ENCODE results near the gene DRAM2.
"Not testable (repeated sequence)": the region's sequence is repeated elsewhere in the genome, so short reads cannot be mapped to it uniquely, and the experiment has no call there.

Gene DRAM2

DNA sequence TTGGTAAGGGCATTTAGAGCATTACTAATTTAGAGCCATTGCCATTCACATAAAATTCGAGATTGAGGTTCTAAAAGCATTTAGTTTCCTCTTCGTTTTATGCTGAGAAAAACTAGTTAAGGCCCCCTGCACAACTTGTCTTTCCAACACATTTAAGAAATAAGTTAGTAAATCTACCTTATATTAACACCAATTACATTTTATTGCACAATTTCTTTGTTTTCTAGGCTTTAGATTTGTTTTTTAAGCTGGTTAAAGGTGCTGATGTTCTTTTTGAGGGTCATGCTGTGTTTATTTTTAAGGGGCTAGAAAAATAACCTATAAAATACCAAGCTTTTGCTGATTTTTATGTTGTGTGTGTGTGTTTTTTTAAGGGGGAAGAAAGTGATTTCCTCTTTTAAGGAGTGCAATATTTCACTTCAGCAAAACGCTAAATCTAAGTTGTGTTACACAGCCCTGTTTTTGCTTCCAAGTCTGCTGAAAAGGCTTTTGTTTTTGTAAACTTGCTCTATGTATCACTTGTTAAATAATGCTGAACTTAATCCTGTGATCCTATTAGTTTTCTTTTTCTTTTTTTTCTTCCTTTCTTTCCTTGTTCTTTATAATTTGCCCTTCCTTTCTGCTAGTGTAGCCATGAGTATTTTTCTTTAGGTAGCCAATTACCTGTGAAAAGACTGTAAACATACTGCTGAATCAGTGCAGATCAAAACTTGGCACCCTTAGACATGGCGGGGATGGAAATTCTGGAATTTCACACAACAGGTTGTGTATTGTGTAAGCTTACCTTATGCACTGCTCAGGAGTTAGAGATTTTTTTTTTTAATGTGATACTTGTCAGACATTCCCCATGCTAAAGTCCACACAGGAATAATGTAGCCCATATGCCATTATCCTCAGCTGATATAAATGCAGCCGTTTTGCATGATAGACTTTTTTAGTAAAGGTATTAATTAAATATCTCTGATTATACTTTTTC lies 1.6 kb upstream of the DRAM2 start:
- DNase-seq = no peak

DNA sequence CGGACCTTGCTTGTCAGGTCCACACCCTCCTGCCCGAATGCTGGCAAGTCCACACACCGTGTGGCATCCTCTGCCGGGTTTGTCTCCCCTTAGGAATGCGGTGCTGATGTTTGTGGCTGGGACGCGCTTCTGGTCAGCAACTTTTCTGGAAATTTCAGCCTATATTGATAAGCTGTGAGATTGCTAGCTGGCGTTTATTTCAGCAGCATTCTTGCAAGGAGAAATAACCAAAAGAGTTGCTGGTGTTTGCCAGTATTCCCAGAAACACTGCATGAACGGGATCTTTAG lies 731 bp upstream of the DRAM2 start:
- DNase-seq = no peak

DNA sequence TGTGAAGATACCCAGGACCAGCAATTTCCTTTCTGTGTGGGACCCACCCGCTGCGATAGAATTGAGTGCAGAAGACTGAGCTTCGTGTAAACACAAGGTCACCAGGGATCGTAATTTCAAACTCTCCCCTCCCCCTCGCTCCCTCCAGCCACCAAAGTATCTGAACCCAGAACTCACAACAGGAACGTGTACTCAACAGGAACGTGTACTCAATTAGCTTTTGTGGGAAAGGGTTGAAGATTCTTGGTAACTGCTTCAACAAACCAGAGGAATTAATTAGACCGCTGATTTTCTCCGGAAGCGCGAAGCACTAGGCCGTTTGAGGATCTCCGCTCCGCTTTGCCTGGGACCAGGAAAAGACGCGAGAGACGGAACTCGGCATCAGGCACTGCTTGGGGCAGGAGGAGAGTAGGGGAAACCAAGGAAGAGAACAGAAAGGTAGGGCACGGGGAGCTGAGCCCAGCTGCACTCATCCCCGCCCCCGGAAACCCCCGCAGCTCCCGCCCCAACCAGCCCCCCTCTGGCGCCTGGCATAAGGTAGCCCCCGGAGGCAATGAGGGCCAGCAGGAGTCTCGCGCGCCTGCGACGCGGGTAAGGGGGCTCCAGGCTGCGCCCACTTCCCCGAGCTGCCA lies 453 bp downstream of the DRAM2 start:
- DNase-seq = peak; percentile 61

DNA sequence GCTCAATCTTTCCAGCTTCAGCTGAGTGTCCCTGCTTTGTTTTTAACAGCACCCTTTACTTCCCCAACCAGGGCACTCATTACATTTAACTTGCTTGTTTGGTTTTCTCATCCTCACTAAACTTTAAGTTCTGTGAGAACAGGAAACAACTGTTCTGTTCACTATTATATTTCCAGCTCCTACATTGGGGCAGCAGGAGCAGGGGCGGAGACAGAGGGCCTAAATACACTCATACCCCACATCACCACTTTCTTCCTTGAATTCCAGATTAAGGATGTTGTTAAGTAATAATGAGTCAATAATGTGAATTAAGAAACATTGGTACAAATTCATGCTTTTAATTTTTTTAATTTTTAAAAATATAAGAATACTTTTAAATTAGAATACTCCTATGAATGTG lies 6.0 kb downstream of the DRAM2 start:
- no peak for DNase-seq

DNA sequence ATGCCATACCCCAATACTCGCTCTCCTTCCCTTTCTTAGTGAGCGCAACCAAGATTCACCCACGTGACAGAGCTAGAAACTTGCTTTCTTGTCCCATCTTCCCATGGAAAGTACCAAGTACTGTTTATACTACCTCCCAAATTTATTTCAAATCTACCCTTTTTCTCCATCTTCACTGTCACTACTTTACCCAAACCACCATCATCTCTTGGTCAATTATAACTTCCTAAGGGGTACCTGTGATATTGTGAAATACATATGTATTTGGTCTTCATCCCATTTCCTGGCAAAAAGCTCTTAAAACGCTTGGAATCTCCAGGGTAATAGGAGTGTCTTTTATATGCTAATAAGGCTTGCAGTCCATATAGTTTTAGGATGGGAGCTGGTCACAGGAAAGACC lies 8.2 kb downstream of the DRAM2 start:
- no peak for DNase-seq

DNA sequence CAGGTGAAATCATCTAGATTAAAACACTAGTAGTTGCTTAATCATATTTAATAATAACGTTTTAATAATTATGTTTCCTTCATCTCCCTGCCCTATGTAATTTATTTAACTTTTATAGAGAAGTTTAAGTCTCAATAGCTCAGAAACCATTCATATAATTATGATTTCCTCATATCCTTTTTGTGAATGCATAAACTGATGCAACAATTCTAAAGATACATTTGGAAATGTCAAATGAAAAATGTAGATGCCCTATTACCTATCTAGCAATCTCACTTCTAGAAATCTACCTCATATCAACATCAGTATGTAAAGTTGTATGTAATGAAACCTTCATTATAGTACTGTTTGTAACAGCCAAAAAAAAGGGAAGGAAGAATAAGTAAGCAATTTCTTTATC lies 10.5 kb downstream of the DRAM2 start:
- peak; percentile 10 for DNase-seq

DNA sequence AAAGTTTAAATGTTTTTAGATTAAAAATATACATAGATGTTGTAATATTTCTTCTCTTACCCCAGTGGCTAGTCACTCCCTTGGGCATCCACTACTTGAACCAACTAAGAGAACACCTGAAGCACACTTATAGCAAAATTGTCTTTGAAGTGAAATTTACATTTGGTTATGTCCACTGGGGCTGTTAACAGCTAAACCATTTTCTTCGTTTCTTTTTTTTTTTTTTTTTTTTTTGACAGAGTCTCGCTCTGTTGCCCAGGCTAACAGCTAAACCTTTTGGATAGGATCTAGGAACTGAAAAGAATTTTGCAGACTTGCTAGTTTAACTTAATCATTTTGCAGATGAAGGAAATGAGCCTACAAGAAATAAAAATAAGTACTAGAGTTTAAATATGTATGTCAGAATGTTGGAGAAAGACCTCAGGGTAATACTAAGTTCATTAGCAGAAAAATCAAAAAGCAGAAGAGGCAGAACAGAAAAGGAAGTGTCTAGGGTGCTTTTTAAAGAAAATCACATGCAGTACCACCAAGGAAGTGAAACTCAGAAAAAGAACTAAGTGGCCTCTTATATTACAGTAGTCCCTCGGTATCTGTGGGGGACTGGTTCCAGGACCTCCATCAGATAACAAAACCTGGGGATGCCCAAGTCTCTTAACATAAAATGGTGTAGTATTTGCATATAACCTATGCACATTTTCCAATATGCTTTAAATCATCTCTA lies 11.8 kb downstream of the DRAM2 start:
- no peak for DNase-seq

DNA sequence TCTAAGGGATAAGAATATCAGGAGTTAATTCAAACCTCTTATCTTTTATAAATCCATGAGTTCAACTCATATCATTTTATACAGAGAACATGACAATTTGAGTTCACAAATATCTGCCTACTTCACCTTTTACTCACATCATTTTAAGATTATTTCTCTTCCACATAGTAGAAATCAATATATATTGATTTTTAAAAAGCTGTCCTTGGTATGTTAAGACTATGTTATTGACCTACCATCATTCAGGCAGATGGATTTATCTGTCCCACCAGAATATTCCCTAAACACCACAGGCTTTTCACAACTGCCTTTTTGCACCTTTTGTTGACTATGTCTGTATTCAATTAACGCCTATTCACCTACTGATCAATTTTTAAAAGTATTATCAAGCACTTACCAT lies 13.5 kb downstream of the DRAM2 start:
- no peak for DNase-seq

DNA sequence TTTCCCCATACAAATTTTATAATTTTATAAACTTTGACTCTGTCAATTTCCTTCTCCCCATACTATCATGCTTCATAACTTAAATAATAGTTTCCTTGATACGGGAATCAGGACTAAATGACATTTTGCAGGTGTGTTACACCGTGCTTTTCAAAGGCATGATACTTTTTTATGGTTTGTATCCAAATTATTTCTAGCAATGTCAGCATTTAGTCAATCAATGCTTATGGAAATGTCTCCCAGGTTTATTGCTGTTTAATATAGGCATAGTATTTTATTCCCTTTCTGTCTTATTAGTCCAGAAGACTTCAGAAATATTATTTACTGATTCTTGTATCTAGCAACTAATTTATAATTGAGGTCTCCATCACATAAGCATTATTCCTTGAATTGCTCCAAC lies 23.4 kb downstream of the DRAM2 start:
- no peak for DNase-seq

DNA sequence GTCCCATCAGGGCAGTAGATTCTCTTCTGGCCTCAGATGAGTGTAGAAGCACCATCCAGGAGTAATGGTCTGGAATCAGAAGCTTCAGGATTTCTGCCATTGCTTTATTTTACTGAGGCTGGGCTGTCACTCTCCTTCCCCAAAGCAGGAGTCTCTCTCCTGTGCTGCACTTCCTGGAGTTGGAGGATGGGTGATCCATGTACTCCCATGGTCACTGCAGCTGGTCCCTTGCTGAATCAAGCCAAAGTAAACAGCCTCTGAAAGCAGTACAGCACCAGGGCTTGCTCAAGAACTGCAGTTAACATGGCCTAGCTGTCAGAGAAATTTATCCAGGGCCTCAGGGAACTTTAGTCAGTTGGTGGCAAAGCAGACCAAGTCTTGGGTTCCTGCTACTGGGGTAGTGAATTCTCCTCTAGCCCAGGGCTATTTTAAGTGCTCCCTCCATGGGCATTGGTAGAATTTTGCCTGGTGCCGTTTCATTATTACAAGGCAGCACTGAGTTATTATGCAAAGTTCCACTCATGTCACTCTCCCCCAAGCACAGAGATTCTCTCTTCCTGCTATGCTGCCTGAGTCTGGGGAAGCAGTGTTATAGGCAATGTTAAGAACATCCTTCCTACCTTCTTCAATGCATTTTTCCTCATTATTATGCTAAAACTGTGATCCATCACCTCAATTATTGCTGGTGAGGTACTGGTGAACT lies 29.5 kb downstream of the DRAM2 start:
- no peak for DNase-seq

DNA sequence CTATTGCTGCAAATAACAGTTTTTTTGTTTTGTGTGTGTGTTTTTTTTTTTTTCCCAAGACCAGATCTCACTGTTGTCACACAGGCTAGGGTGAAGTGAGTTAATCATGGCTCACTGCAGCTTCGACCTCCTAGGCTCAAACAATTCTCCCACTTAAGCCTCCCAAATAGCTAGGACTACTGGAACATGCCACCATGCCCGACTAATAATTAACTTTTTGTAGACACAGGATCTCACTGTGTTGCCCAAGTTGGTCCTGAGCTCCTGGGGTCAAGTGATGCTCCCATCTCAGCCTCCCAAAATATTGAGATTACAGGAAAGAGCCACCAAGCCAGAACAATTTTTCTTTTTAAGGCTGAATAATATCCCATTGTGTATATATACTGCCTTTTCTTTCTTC lies 34.9 kb downstream of the DRAM2 start:
- no peak for DNase-seq

DNA sequence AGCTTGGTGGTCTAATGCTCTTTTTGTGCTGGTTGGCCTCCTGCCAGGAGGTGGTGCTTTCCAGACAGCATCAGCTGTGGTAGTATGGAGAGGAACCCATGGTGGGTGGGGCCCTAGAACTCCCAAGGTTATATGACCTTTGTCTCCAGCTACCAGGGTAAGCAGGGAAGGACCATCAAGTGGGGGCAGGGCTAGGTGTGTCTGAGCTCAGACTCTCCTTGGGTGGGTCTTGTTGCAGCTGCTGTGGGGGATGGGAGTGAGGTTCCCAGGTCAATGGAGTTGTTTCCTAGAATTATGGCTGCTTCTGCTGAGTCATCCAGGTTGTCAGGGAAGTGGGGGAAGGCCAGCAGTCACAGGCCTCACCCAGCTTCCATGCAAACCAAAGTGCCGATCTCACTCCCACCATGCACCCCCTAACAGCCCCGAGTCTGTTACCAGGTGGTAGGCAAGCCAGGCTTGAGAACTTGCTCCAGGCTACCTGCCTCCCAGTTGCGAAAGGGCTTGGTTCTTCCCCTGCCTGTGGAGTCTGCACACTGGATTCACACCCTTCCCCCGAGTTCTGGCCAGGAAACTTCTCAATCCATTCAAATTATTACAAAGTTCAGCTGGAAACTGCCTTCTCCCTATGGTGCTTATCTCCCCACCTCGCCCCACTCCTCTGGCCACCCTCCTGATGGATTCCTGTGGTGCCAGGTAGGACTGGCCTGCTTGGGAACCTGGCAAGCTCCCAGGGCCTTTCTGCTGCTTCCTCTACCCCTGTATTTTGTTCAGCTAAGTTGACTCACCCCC lies 37.8 kb downstream of the DRAM2 start:
- no peak for DNase-seq

DNA sequence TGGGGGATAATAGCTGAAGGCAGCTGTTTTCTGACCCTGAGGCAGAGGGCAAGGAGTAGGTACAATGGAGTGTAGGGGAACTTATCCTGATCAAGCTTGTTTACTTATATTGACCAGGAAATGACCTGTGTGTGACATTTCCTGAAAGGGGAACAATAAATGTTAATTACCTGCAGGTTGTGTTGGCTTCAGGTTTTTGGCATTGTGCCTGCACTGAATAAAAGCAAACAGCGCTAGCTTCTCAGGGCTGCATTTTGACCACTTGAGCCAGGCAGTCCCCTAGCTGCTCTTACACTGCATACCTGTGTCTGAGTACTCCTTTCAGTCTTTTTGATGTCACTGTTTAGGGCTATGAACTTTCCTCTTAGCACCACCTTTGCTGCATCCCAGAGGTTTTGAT lies 40.6 kb downstream of the DRAM2 start:
- no peak for DNase-seq

DNA sequence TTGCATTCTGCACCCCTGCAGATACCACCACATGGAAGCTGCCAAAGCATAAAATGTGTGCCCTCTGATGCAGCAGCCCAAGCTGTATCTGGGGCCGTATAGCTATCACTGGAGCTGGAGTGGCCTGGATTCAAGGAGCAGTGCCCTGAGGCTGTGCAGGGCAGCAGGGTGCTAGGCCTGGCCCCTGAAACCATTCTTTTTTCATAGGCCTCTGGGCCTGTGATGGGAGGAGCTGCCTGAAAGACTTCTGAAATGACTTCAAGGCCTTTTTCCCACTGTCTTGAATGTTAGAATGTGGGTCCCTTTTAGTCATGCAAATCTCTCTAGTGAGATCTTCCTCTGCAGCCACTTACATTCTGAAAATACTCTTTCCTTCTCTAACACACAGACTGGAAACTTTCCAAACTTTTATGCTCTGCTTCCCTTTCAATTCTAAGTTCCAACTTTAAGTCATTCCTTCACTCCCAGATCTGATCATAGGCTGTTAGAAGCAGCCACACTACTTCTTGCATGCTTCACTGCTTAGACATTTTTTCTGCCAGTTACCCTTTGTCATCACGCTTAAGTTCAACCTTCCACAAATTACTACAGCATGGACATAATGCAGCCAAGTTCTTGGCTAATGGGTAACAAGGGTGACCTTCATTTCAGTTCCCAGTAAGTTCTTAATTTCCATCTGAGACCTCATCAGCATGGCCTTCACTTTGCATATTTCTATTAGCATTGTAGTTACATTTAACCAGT lies 42.4 kb downstream of the DRAM2 start:
- no peak for DNase-seq

DNA sequence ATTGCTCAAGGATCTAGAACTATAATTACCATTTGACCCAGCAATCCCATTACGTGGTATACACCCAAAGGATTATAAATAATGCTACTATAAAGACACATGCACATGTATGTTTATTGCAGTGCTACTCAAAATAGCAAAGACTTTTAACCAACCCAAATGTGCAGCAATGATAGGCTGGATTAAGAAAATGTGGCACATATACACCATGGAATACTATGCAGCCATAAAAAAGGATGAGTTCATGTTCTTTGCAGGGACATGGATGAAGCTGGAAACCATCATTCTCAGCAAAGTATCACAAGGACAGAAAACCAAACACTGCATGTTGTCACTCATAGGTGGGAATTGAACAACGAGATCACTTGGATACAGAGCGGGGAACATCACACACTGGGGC lies 44.5 kb downstream of the DRAM2 start:
- DNase-seq = not testable (repeated sequence)

DNA sequence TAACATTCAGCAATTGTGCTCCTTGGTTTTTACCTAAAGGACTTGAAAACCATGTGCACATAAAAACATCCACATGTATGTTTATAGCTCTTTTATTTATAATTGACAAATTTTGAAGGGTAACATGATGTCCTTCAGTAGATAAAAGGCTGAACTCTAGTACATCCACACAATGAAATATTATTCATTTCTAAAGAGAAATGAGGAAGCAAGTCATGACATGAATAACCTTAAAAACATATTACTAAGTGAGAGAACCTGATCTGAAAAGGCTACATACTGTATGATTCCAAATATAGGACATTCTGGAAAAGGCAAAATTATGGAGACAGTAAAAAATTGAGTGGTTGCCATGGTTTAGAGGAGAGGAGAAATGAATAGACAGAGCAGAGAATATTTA lies 50.3 kb downstream of the DRAM2 start:
- DNase-seq = no peak

DNA sequence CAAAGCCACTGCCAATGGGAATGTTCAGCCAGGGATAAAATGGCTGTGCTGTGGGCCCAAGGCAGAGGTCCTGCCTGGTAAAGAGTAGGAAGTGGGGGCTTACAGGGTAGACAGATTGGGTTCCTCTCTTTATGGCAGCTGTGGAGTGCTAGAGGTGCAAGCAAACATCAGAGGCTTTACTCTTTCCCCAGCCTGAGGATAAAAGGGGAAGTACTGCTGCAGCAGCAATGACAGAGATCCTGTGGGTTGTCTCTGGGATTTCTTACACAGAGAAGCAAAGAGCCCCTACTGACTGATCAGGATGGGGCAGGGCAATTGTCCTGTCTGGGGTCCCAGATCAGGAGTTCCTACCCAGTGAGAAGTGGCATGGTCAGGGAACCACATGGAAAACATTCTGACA lies 54.2 kb downstream of the DRAM2 start:
- no peak for DNase-seq

DNA sequence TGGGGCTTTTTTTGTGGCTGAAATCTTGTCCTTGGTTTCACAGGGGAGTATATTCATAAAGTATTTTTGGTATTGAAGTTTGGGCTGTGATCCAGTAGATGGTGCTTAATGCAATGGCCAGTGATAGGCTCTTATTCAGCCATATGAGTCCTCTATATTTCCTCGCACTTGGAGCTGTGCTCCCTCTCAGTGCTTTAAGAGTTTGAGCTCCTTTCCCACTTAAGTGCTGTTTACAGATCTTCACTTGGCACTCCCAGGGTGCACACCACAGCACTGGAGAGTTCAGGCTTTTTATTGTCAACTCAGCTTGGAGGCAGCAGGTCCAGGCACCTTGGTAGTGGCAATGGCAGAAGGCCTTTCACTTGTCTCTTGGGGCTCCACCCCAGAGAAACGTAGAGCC lies 54.9 kb downstream of the DRAM2 start:
- no peak for DNase-seq

DNA sequence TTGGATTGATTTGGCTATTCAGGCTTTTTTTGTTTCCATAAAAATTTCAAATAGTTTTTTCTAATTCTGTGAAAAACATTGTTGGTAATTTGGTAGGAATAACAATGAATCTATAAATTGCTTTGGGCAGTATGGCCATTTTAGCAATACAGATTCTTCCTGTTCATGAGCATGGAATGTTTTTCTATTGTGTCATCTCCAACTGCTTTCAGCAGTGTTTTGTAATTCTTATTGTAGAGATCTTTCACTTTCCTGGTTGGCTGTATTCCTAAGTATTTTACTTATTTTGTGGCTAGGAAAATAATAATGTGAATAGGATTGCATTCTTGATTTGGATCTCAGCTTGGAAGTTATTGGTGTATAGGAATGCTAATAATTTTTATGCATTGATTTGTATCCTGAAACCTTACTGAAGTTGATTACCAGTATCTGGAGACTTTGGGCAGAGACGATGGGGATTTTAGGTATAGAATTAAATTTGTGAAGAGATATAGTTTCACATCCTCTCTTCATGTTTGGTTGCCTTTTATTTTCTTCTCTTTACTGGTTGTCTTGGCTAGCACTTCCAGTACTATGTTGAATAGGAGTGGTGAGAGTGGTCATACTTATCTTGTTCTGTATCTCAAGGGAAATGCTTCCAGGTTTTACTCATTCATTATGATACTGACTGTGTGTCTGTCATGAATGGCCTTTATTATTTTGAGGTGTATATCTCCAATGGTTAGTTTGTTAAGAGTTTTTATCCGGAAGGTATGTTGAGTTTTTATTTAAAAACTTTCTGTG lies 57.3 kb downstream of the DRAM2 start:
- DNase-seq = no peak

DNA sequence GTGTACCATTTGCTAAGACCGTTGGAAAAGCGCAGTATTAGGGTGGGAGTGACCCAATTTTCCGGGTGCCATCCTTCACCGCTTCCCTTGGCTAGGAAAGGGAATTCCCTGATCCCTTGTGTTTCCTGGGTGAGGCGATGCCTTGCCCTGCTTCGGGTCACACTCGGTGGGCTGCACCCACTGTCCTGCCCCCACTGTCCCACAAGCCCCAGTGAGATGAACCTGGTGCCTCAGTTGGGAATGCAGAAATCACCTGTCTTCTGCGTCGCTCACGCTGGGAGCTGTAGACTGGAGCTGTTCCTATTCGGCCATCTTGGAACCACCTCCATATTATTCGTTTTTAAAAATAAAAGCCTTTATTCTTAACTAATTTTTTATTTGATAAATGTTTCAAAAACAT lies 60.6 kb downstream of the DRAM2 start:
- not testable (repeated sequence) for DNase-seq

DNA sequence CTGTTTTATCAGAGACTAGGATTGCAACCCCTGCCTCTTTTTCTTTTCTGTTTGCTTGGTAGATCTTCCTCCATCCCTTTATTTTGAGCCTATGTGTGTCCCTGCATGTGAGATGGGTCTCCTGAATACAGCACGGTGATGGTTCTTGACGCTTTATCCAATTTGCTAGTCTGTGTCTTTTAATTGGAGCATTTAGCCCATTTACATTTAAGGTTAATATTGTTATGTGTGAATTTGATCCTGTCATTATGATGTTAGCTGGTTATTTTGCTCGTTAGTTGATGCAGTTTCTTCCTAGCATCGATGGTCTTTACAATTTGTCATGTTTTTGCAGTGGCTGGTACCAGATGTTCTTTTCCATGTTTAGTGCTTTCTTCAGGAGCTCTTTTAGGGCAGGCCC lies 62.6 kb downstream of the DRAM2 start:
- not testable (repeated sequence) for DNase-seq
